Ishikawa (cell line): ENCODE results near the gene EDC3.

ENCODE experiments used
- NFIC ChIP-seq: IDR thresholded peaks from 2 replicates; pipeline ENCODE4 v1.6.1; 2012
- REST ChIP-seq: IDR thresholded peaks from 2 replicates; pipeline ENCODE4 v1.6.1; 2012; ENCODE audit warnings: low read depth, mild to moderate bottlenecking
- USF1 ChIP-seq: IDR thresholded peaks from 2 replicates; pipeline ENCODE4 v1.6.1; 2012
- YY1 ChIP-seq: IDR thresholded peaks from 2 replicates; pipeline ENCODE4 v1.6.1; 2012; ENCODE audit warnings: low read depth

GRCh38 chr15:74595271-74595670 lies 100.6 kb downstream of the EDC3 start:
- TF ChIP-seq NFIC (no peak), REST (no peak), YY1 (no peak), USF1 (no peak)
